H9 (cell line): ENCODE measurements around the gene C11orf24. TPM values are rescaled to one million over a fixed set of nuclear protein-coding genes. Genes with fewer than 3 reads are reported as not detected.

Source experiments
- DNase-seq: peaks from one replicate; pipeline ENCODE4 v3.0.0-alpha.2; 2017
- H2AFZ ChIP-seq: one replicate; pipeline ENCODE4 v1.6.1; 2013; ENCODE audit warnings: mild to moderate bottlenecking, low read length, control low read depth, moderate library complexity
- H2AK5ac ChIP-seq: 2 replicates; pipeline ENCODE4 v1.6.1; 2013; ENCODE audit warnings: low read length, control low read depth, mixed read lengths; ENCODE audit not compliant: insufficient read length
- H2BK120ac ChIP-seq: one replicate; pipeline ENCODE4 v1.6.1; 2013; ENCODE audit warnings: low read depth, mild to moderate bottlenecking, low read length, control low read depth, inconsistent platforms; ENCODE audit not compliant: poor library complexity, severe bottlenecking
- H2BK12ac ChIP-seq: 2 replicates; pipeline ENCODE4 v1.6.1; 2013; ENCODE audit warnings: low read length, control low read depth, mixed read lengths, low read depth; ENCODE audit not compliant: insufficient read length
- H2BK15ac ChIP-seq: 2 replicates; pipeline ENCODE4 v1.6.1; 2013; ENCODE audit warnings: low read depth, low read length, control low read depth
- H2BK20ac ChIP-seq: one replicate; pipeline ENCODE4 v1.6.1; 2013; ENCODE audit warnings: low read depth, mild to moderate bottlenecking, low read length, control low read depth, inconsistent platforms; ENCODE audit not compliant: poor library complexity, severe bottlenecking
- H2BK5ac ChIP-seq: 2 replicates; pipeline ENCODE4 v1.6.1; 2013; ENCODE audit warnings: low read length, control low read depth, mixed read lengths; ENCODE audit not compliant: insufficient read length
- H3K14ac ChIP-seq: 2 replicates; pipeline ENCODE4 v1.6.1; 2013; ENCODE audit warnings: low read length, control low read depth; ENCODE audit not compliant: insufficient read depth
- H3K18ac ChIP-seq: 2 replicates; pipeline ENCODE4 v1.6.1; 2013; ENCODE audit warnings: low read depth, mild to moderate bottlenecking, mixed read lengths, low read length, control low read depth; ENCODE audit not compliant: insufficient read length
- H3K23ac ChIP-seq: 2 replicates; pipeline ENCODE4 v1.6.1; 2013; ENCODE audit warnings: low read length, control low read depth, mixed read lengths, low read depth; ENCODE audit not compliant: insufficient read length
- H3K23me2 ChIP-seq: 2 replicates; pipeline ENCODE4 v1.6.1; 2013; ENCODE audit warnings: low read depth, mild to moderate bottlenecking, mixed read lengths, low read length, control low read depth; ENCODE audit not compliant: insufficient read length, poor library complexity, severe bottlenecking
- H3K27ac ChIP-seq: 2 replicates; pipeline ENCODE4 v1.5.1; 2013; ENCODE audit warnings: low read length, control low read depth, mixed read lengths, low read depth; ENCODE audit not compliant: insufficient read length
- H3K27me3 ChIP-seq: 2 replicates; pipeline ENCODE4 v1.6.1; 2013; ENCODE audit warnings: low read length, control low read depth, inconsistent platforms; ENCODE audit not compliant: insufficient read depth
- H3K4ac ChIP-seq: 2 replicates; pipeline ENCODE4 v1.6.1; 2013; ENCODE audit warnings: low read depth, mild to moderate bottlenecking, control low read depth, inconsistent platforms, low read length, moderate library complexity
- H3K4me1 ChIP-seq: 2 replicates; pipeline ENCODE4 v1.6.1; 2013; ENCODE audit warnings: low read length, control low read depth, inconsistent platforms; ENCODE audit not compliant: insufficient read depth
- H3K4me2 ChIP-seq: 2 replicates; pipeline ENCODE4 v1.6.1; 2013; ENCODE audit warnings: low read length, control low read depth, mixed read lengths; ENCODE audit not compliant: insufficient read length, insufficient read depth
- H3K56ac ChIP-seq: 2 replicates; pipeline ENCODE4 v1.6.1; 2013; ENCODE audit warnings: low read depth, mild to moderate bottlenecking, mixed read lengths, low read length, control low read depth; ENCODE audit not compliant: insufficient read length
- H3K79me1 ChIP-seq: 2 replicates; pipeline ENCODE4 v1.6.1; 2013; ENCODE audit warnings: low read depth, mild to moderate bottlenecking, moderate library complexity, low read length, control low read depth, inconsistent platforms; ENCODE audit not compliant: insufficient read depth, poor library complexity, severe bottlenecking
- H3K79me2 ChIP-seq: 2 replicates; pipeline ENCODE4 v1.6.1; 2013; ENCODE audit warnings: low read length, control low read depth, inconsistent platforms; ENCODE audit not compliant: insufficient read depth
- H3K9ac ChIP-seq: 2 replicates; pipeline ENCODE4 v1.6.1; 2013; ENCODE audit warnings: low read length, control low read depth, mixed read lengths; ENCODE audit not compliant: insufficient read length; ENCODE audit errors: extremely low read depth
- H3K9me3 ChIP-seq: one replicate; pipeline ENCODE4 v1.6.1; 2013; ENCODE audit warnings: low read depth, low read length, inconsistent platforms; ENCODE audit not compliant: control insufficient read depth
- H3T11ph ChIP-seq: one replicate; pipeline ENCODE4 v1.6.1; 2013; ENCODE audit warnings: mild to moderate bottlenecking, low read length, control low read depth, inconsistent platforms
- H4K20me1 ChIP-seq: one replicate; pipeline ENCODE4 v1.6.1; 2013; ENCODE audit not compliant: control insufficient read depth, insufficient read length, insufficient read depth
- H4K5ac ChIP-seq: 2 replicates; pipeline ENCODE4 v1.6.1; 2013; ENCODE audit warnings: low read depth, mild to moderate bottlenecking, mixed read lengths, low read length, control low read depth; ENCODE audit not compliant: insufficient read length
- H4K8ac ChIP-seq: replicated peaks from 2 replicates; pipeline ENCODE4 v1.6.1; 2013; ENCODE audit warnings: low read length, control low read depth, mixed read lengths, low read depth; ENCODE audit not compliant: insufficient read length
- H4K91ac ChIP-seq: 2 replicates; pipeline ENCODE4 v1.6.1; 2013; ENCODE audit warnings: low read depth, mild to moderate bottlenecking, moderate library complexity, mixed read lengths, low read length, control low read depth; ENCODE audit not compliant: insufficient read length
- H3K27ac Mint-ChIP-seq, 3 experiments: 2 replicates in 2 of 3; 3 replicates in 1 of 3; pipeline ENCODE4 v1.8.0; 2020 to 2021; ENCODE audit warnings: mixed read lengths in 3 of 3, mild to moderate bottlenecking in 1 of 3, moderate library complexity in 1 of 3
- H3K27me3 Mint-ChIP-seq: 2 replicates; pipeline ENCODE4 v1.8.0; 2021; ENCODE audit warnings: low read depth, mild to moderate bottlenecking, moderate library complexity, mixed read lengths
- H3K36me3 Mint-ChIP-seq, 3 experiments: 2 replicates in 2 of 3; 3 replicates in 1 of 3; pipeline ENCODE4 v1.8.0; 2020 to 2021; ENCODE audit warnings: low read depth in 3 of 3, mixed read lengths in 3 of 3; ENCODE audit not compliant: insufficient read depth in 1 of 3
- H3K4me1 Mint-ChIP-seq, 2 experiments: 2 replicates each; pipeline ENCODE4 v1.8.0; 2020; ENCODE audit warnings: mixed read lengths in 2 of 2
- H3K4me3 Mint-ChIP-seq, 2 experiments: 2 replicates in 1 of 2; 3 replicates in 1 of 2; pipeline ENCODE4 v1.8.0; 2020 to 2021; ENCODE audit warnings: mild to moderate bottlenecking in 2 of 2, mixed read lengths in 2 of 2, moderate library complexity in 1 of 2
- H3K9me3 Mint-ChIP-seq, 2 experiments: 2 replicates in 1 of 2; 3 replicates in 1 of 2; pipeline ENCODE4 v1.8.0; 2020; ENCODE audit warnings: mild to moderate bottlenecking in 2 of 2, mixed read lengths in 2 of 2, moderate library complexity in 1 of 2
- WGBS: extraction: QIAGEN DNeasy Blood & Tissue Kit; methylation state at CpG from one replicate; pipeline ENCODE4 v1.1.7; 2013; ENCODE audit warnings: missing lambda C conversion rate, low lambda C conversion rate, mixed read lengths; ENCODE audit not compliant: insufficient read length; ENCODE audit errors: extremely low coverage; 5-methylcytosine and 5-hydroxymethylcytosine counted together
- total RNA-seq: library from RNA; stranded (reverse); gene quantifications from 2 replicates; pipeline ENCODE4 v1.2.1, GENCODE V29; 2021
- TF ChIP-seq, protein P1 (sequence below): fragments of 200-600 bp; sonication (generic); conservative IDR thresholded peaks from 3 replicates; pipeline ENCODE4 v1.8.0; 2021; ENCODE audit warnings: antibody characterized with exemption, mild to moderate bottlenecking

Gene C11orf24
- total RNA-seq, 1 experiment from 2014 or later = 46.8 TPM

DNA sequence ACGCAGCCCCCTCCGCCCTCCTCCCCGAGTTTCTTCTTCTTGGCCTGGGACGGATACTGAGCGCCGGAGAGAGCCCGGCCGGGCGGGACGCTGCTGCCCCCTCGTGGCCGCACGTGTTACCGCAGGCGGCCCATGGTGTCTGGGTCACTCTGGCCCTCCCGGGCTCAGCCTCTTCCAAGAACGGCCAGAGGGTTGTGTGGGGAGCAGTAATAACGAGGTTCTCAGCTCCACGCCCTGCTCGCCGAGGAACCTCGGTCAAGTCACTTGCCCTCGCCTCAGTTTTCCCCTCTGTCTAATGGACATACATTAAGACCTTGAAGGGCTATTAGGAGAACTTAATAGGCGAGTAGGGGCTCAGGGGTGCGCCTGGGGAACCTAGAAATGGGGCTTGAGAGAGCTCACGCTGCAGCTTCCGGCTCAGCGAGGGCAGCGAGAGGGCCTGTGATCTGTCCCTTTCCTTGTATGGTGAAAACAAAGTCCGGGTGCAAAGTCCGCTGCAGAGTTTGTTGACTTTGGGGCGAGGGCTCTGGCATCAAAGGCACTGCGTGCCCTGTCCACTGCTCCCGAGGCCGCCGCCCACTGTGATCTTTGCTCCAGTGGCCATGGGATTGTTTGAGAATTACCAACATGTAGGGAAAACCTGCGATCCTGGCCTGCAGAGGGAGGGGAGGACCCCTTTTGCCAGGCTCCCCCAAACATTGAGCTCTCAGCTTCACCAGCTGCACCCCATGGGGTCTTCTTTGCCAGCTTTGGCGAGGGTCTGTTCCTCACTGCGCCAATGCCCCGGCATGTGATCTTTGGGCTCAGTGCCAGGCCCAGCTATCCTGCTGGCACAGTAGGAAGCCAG is 26.3 kb upstream of the C11orf24 start:
- H2BK120ac ChIP-seq = no peak overlapping the region
- H3K27me3 ChIP-seq = no peaks in the 10 kb centered on the region
- H3K56ac ChIP-seq = no peak overlapping the region
- no peak overlapping the region for H4K91ac ChIP-seq
- Mint-ChIP-seq H3K9me3 (peaks cover under 1% of the 10 kb centered on the region in 2 experiments; a peak in 3 of 5 replicates), H3K36me3 (peaks cover 0 to under 1% (median under 1%) of the 10 kb centered on the region in 3 experiments; a peak in 2 of 7 replicates), H3K4me3 (no peak overlapping the region), H3K4me1 (peaks cover 0 to 2% of the 10 kb centered on the region in 2 experiments; a peak in 1 of 4 replicates), H3K27ac (no peak overlapping the region; a peak in 1 of 7 replicates), H3K27me3 (peaks cover 2% of the 10 kb centered on the region)
- H3K23ac ChIP-seq = no peak overlapping the region
- no peak overlapping the region for H3T11ph ChIP-seq
- no peaks in the 10 kb centered on the region for H3K23me2 ChIP-seq
- WGBS = no CpG with 5 or more reads among the region's 40 CpGs
- H3K4me2 ChIP-seq = no peak overlapping the region
- no peak overlapping the region for H4K5ac ChIP-seq
- no peak overlapping the region for H3K9ac ChIP-seq
- no peak overlapping the region for H2BK5ac ChIP-seq
- H3K27ac ChIP-seq = no peak overlapping the region
- H3K4ac ChIP-seq = no peak overlapping the region; the same call in 1 of the 2 replicates
- peak; percentile 85 for DNase-seq
- H3K18ac ChIP-seq = no peak overlapping the region
- no peaks in the 10 kb centered on the region; the same call in 1 of the 2 replicates for H3K4me1 ChIP-seq
- no peak overlapping the region for H2AFZ ChIP-seq
- no peaks in the 10 kb centered on the region for H3K79me1 ChIP-seq
- H4K8ac ChIP-seq = no peak overlapping the region
- no peak overlapping the region for H2BK20ac ChIP-seq
- H3K79me2 ChIP-seq = no peaks in the 10 kb centered on the region
- TF ChIP-seq, protein P1, sequence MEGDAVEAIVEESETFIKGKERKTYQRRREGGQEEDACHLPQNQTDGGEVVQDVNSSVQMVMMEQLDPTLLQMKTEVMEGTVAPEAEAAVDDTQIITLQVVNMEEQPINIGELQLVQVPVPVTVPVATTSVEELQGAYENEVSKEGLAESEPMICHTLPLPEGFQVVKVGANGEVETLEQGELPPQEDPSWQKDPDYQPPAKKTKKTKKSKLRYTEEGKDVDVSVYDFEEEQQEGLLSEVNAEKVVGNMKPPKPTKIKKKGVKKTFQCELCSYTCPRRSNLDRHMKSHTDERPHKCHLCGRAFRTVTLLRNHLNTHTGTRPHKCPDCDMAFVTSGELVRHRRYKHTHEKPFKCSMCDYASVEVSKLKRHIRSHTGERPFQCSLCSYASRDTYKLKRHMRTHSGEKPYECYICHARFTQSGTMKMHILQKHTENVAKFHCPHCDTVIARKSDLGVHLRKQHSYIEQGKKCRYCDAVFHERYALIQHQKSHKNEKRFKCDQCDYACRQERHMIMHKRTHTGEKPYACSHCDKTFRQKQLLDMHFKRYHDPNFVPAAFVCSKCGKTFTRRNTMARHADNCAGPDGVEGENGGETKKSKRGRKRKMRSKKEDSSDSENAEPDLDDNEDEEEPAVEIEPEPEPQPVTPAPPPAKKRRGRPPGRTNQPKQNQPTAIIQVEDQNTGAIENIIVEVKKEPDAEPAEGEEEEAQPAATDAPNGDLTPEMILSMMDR = peak; percentile 96
- no peaks in the 10 kb centered on the region for H4K20me1 ChIP-seq
- no peak overlapping the region for H2AK5ac ChIP-seq
- no peaks in the 10 kb centered on the region for H3K9me3 ChIP-seq
- no peak overlapping the region for H2BK12ac ChIP-seq
- no peak overlapping the region for H3K14ac ChIP-seq
- H2BK15ac ChIP-seq = no peak overlapping the region
